Mucosa of rectum (tissue), 2 donors: ENCODE data around the gene TLL2.
"Not testable (repeated sequence)": the region's sequence is repeated elsewhere in the genome, so short reads cannot be mapped to it uniquely, and the experiment has no call there.

Source experiments
- H3K27ac ChIP-seq, 2 donors: one replicate each; pipeline ENCODE4 v1.7.0; 2013; ENCODE audit warnings: inconsistent platforms in 2 of 2, low read depth in 2 of 2, low read length in 2 of 2
- H3K27me3 ChIP-seq, 2 donors: one replicate each; pipeline ENCODE4 v1.7.0; 2013; ENCODE audit warnings: low read length in 2 of 2; ENCODE audit not compliant: control insufficient read depth in 2 of 2, insufficient read depth in 2 of 2
- H3K36me3 ChIP-seq, 2 donors: one replicate each; pipeline ENCODE4 v1.7.0; 2013; ENCODE audit warnings: low read length in 2 of 2; ENCODE audit not compliant: control insufficient read depth in 2 of 2, insufficient read depth in 2 of 2
- H3K4me1 ChIP-seq, 2 donors: one replicate each; pipeline ENCODE4 v1.7.0; 2013; ENCODE audit warnings: low read length in 2 of 2, mild to moderate bottlenecking in 1 of 2; ENCODE audit not compliant: control insufficient read depth in 2 of 2, insufficient read depth in 2 of 2
- H3K4me3 ChIP-seq, 2 donors: one replicate each; pipeline ENCODE4 v1.7.0; 2013; ENCODE audit warnings: low read length in 2 of 2
- H3K9ac ChIP-seq, 2 donors: one replicate each; pipeline ENCODE4 v1.7.0; 2013; ENCODE audit warnings: low read length in 2 of 2, low read depth in 1 of 2, mild to moderate bottlenecking in 1 of 2
- H3K9me3 ChIP-seq, 2 donors: one replicate each; pipeline ENCODE4 v1.7.0; 2013; ENCODE audit warnings: low read length in 2 of 2; ENCODE audit not compliant: control insufficient read depth in 2 of 2
- donor health status: healthy.
- donor health status: Normal muscosa, but diverticular disease.

Gene TLL2

GRCh38 chr10:96513698-96514561, at the start of gene TLL2:
TSS of gene TLL2 (minus strand) at chr10:96513926. CDS start at chr10:96513685, 241 bp downstream.
- Histone ChIP-seq H3K9ac (peak within 1 kb of the TSS; percentile 36 to 54), H3K4me1 (peaks cover 20 to 21% of the 10 kb centered on the region in 2 donors), H3K9me3 (no peaks in the 10 kb centered on the region), H3K27ac (no peak within 1 kb of the TSS), H3K27me3 (peaks cover 9 to 11% of the 10 kb centered on the region in 2 donors), H3K4me3 (peak within 1 kb of the TSS; percentile 66 to 67), H3K36me3 (no peaks in the 10 kb centered on the region)

DNA sequence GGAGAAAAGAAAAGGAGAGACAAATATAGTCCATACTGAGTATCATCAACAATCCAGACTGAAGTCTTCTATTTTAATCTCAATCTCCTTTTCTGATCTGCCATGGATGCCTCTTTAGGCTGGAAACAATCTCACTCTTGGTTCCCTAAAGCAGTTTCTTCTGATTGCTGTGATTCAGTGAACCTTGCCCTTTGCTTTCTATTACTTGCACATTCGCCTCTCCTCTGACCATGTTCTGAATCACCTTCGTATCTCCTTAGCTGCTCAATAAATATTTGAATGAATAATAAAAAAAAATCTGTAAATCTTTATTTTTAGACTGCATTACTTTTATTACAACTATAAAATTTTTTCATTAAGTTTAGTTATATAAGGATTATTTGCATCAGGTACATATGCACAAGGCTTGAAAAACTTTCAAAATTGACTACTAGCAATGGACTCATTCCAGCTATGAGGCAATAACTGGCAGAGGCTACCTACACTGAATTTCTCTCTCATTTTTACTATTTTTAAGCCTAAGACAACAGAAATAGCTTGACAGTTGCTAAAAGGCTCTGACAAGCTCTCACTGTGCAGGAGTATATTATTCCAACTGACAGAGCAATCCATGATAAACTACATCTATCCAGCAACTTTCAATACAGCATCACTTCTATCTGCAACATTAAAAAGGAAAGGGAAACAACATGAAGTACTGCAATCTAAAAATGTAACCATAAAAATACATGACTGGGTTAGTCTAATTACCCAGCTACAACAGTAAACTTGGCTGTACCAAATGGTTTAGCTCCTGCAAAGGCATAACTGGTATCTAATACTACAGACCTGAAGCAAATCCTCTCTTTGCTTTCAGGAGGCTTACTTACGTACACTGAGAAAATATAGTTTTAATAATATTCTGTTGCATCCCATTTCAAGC, 47.5 kb upstream of the TLL2 start:
- Histone ChIP-seq H3K27ac (no peak overlapping the region), H3K4me3 (no peak overlapping the region), H3K27me3 (no peaks in the 10 kb centered on the region), H3K4me1 (peaks cover 3 to 14% of the 10 kb centered on the region in 2 donors), H3K36me3 (peaks cover 40 to 46% of the 10 kb centered on the region in 2 donors), H3K9me3 (no peaks in the 10 kb centered on the region), H3K9ac (no peak overlapping the region)

GRCh38 chr10:96560489-96560888, 46.8 kb upstream of the TLL2 start:
- Histone ChIP-seq H3K9me3 (no peaks in the 10 kb centered on the region), H3K4me1 (peaks cover 3 to 14% of the 10 kb centered on the region in 2 donors), H3K27ac (no peak overlapping the region), H3K27me3 (no peaks in the 10 kb centered on the region), H3K36me3 (peaks cover 41 to 47% of the 10 kb centered on the region in 2 donors), H3K9ac (no peak overlapping the region), H3K4me3 (no peak overlapping the region)

- Histone ChIP-seq H3K4me1 (peaks cover 3 to 9% of the 10 kb centered on the region in 2 donors), H3K27me3 (no peaks in the 10 kb centered on the region), H3K4me3 (no peak overlapping the region), H3K9ac (no peak overlapping the region), H3K27ac (no peak overlapping the region), H3K36me3 (peaks cover 49 to 58% of the 10 kb centered on the region in 2 donors), H3K9me3 (no peaks in the 10 kb centered on the region)
These were observed 42.3 kb upstream of the TLL2 start for GRCh38 chr10:96556003-96556402.

DNA sequence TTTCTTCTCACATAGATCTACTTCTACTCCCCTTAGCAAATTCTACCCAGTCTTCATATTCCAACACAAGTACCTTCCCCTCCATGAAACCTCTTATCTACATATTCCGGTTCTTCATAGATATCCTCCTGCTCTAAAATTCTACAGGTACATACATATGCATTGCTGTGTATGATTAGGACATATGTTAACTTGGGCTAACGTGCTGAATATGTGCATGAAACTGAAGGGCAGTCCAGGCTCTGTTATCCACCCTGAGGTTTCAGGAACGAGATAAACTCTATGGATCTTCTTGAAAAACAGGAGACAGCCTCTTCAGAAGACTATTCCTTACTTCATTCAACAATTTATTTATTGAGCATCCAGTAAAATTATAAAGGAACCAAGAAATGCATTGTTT, 41.6 kb upstream of the TLL2 start:
- Histone ChIP-seq H3K27ac (no peak overlapping the region), H3K27me3 (no peaks in the 10 kb centered on the region), H3K4me3 (no peak overlapping the region), H3K36me3 (peaks cover 56 to 59% of the 10 kb centered on the region in 2 donors), H3K4me1 (peaks cover 0 to 5% of the 10 kb centered on the region in 2 donors), H3K9me3 (no peaks in the 10 kb centered on the region), H3K9ac (no peak overlapping the region)

- Histone ChIP-seq H3K27me3 (no peaks in the 10 kb centered on the region), H3K36me3 (peaks cover 62 to 63% of the 10 kb centered on the region in 2 donors), H3K4me1 (no peaks in the 10 kb centered on the region), H3K4me3 (no peak overlapping the region), H3K9me3 (no peaks in the 10 kb centered on the region), H3K9ac (no peak overlapping the region), H3K27ac (no peak overlapping the region)
These were observed 34.9 kb upstream of the TLL2 start for GRCh38 chr10:96548589-96548988.

DNA sequence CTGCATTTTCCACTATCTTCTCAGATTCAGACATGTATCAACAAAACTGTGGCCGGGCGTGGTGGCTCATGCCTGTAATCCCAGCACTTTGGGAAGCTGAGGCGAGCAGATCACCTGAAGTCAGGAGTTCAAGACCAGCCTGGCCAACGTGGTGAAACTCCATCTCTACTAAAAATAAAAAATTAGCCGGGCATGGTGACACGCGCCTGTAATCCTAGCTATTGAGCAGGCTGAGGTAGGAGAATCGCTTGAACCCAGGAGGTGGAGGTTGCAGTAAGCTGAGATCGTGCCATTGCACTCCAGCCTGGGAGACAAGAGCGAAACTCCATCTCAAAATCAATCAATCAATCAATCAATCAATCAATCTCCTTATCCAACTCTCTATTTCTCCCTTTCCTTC, 31.8 kb upstream of the TLL2 start:
- H3K27ac ChIP-seq, H3K4me1 ChIP-seq, H3K9ac ChIP-seq, H3K27me3 ChIP-seq, H3K9me3 ChIP-seq, H3K4me3 ChIP-seq: not testable (repeated sequence)
- H3K36me3 ChIP-seq: peaks cover 45 to 54% of the 10 kb centered on the region in 2 donors

DNA sequence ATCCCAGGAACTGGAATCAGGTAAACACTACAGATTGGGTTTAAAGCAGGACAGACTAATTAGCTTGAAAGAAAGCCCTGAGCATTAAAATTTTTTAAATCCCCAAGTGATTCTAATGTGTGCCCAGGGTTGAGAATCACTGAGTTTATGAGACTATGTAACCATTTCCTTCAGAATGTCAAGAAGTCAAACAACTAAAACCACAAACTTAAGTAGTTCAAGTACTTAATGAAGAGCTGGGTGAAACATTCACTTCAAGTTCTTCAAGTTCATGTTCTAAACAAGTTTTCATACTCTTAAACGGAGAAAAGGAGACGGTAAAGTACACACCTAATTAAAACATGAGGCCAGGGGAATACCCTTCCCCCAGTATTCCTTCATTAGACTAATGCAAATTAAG, 28.2 kb upstream of the TLL2 start:
- Histone ChIP-seq H3K9me3 (no peaks in the 10 kb centered on the region), H3K27me3 (no peaks in the 10 kb centered on the region), H3K4me1 (no peaks in the 10 kb centered on the region), H3K27ac (no peak overlapping the region), H3K36me3 (peaks cover 33 to 38% of the 10 kb centered on the region in 2 donors), H3K9ac (no peak overlapping the region), H3K4me3 (no peak overlapping the region)

- no peaks in the 10 kb centered on the region for H3K9me3 ChIP-seq
- no peak overlapping the region for H3K4me3 ChIP-seq
- H3K27ac ChIP-seq: no peak overlapping the region
- no peaks in the 10 kb centered on the region for H3K4me1 ChIP-seq
- H3K36me3 ChIP-seq: peaks cover 18 to 27% of the 10 kb centered on the region in 2 donors
- no peak overlapping the region for H3K9ac ChIP-seq
- H3K27me3 ChIP-seq: no peaks in the 10 kb centered on the region
These were observed 26.5 kb upstream of the TLL2 start for GRCh38 chr10:96540240-96540639.

DNA sequence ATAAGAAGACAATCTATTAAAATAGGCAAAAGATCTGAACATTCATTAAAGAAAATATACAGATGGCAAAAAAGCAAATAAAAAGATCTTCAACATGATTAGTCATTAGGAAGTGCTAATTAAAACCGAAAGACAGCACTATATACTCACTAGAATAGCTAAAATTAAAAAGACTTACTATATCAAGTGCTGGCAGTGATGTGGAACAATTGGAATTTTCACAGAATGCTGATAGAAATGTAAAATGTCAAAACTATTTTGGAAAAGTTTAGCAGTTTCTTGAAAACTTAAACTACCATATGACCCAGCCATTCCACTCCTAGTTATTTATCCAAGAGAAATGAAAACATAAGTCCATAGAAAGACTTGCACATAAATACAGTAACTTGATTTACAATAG, 25.0 kb upstream of the TLL2 start:
- Histone ChIP-seq H3K4me1 (no peaks in the 10 kb centered on the region), H3K9me3 (no peaks in the 10 kb centered on the region), H3K9ac (no peak overlapping the region), H3K27me3 (no peaks in the 10 kb centered on the region), H3K27ac (no peak overlapping the region), H3K36me3 (peaks cover 12 to 28% of the 10 kb centered on the region in 2 donors), H3K4me3 (no peak overlapping the region)
